Left lung (tissue), 10 donors: ENCODE results near the gene ZNF234. TPM values are rescaled to one million over a fixed set of nuclear protein-coding genes. Genes with fewer than 3 reads are reported as not detected.
"Not testable (repeated sequence)": the region's sequence is repeated elsewhere in the genome, so short reads cannot be mapped to it uniquely, and the experiment has no call there.

Source experiments
- ATAC-seq: fragments of 200-7000 bp; cut with Tn5 transposase; one replicate; pipeline ENCODE4 v1.9.1; 2020; ENCODE audit warnings: moderate library complexity
- DNase-seq, 4 donors: peaks; one replicate each; pipeline ENCODE4 v3.0.0-alpha.2; 2013 to 2020
- H3K27ac ChIP-seq, 2 donors: fragments of 200-600 bp; sonication (generic) in 1 of 2; one replicate each; pipeline versions ENCODE4 v1.5.0 to v1.8.0; 2020 to 2021
- H3K27me3 ChIP-seq, 2 donors: fragments of 200-600 bp; sonication (generic) in 1 of 2; one replicate each; pipeline versions ENCODE4 v1.5.0 to v1.8.0; 2020 to 2021
- H3K36me3 ChIP-seq, 2 donors: fragments of 200-600 bp; sonication (generic) in 1 of 2; one replicate each; pipeline versions ENCODE4 v1.5.0 to v1.8.0; 2020 to 2021
- H3K4me1 ChIP-seq, 2 donors: fragments of 200-600 bp; one replicate each; pipeline ENCODE4 v1.8.0; 2021
- H3K4me3 ChIP-seq, 2 donors: fragments of 200-600 bp; sonication (generic) in 1 of 2; one replicate each; pipeline versions ENCODE4 v1.5.0 to v1.8.0; 2020 to 2021; ENCODE audit warnings: mild to moderate bottlenecking in 1 of 2
- H3K9me3 ChIP-seq, 2 donors: fragments of 200-600 bp; sonication (generic) in 1 of 2; one replicate each; pipeline versions ENCODE4 v1.5.0 to v1.8.0; 2020 to 2021
- intact Hi-C, 2 donors: fragments of 100-400 bp; cut with DNase I; formaldehyde crosslinking; loops; one replicate each; pipeline versions ENCODE4 v1.11.2 to v1.14.2; 2022
- polyA plus RNA-seq, 6 donors: library from polyadenylated mRNA; unstranded; fragments of 120-200 nt; gene quantifications; one replicate each; pipeline ENCODE4 v1.2.1, GENCODE V29; 2013; ENCODE audit not compliant: insufficient read length in 6 of 6
- total RNA-seq, 2 donors: library from RNA; stranded (reverse); fragmentation: NEBNext Ultra II Directional; extraction: Animal tissue kit (Norgen Biotek cat#: 25700); gene quantifications; one replicate each; pipeline ENCODE4 v1.2.1, GENCODE V29; 2021
- TF ChIP-seq, protein P1 (sequence below), 2 donors: fragments of 200-600 bp; sonication (generic) in 1 of 2; IDR thresholded peaks; one replicate each; pipeline versions ENCODE4 v1.5.0 to v1.8.0; 2021; ENCODE audit warnings: antibody characterized with exemption in 2 of 2
- donor health status: DM: no; HTN: yes; CAD: no.
- donor health status: DM: no; HTN: no; CAD: no.

The ZNF234 gene
- total and polyA plus RNA-seq, 8 donors = 11.2 to 22.2 (median 20.3) TPM

DNA sequence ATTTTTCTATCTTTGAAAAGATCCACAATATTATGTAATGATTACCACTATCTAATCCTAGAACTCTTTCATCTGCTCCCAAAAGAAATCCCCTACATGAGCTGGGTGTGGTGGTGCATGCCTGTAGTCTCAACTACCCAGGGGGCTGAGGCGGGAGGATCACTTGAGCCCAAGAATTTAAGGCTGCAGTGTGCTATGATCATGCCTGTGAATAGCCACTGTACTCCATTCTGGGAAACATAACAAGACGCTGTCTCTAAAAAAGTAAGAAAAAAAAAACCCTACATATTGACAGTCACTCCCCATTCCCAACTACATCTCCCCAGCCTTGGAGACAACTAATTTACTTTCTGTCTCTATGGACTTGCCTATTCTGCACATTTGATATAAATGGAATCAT lies 22.4 kb downstream of the ZNF234 start:
- no peak overlapping the region for H3K27ac ChIP-seq
- peaks cover 0 to 76% of the 10 kb centered on the region in 2 donors for H3K9me3 ChIP-seq
- H3K36me3 ChIP-seq = peaks cover 0 to 24% of the 10 kb centered on the region in 2 donors
- ATAC-seq (no peak), DNase-seq (no peak)
- TF ChIP-seq, protein P1, sequence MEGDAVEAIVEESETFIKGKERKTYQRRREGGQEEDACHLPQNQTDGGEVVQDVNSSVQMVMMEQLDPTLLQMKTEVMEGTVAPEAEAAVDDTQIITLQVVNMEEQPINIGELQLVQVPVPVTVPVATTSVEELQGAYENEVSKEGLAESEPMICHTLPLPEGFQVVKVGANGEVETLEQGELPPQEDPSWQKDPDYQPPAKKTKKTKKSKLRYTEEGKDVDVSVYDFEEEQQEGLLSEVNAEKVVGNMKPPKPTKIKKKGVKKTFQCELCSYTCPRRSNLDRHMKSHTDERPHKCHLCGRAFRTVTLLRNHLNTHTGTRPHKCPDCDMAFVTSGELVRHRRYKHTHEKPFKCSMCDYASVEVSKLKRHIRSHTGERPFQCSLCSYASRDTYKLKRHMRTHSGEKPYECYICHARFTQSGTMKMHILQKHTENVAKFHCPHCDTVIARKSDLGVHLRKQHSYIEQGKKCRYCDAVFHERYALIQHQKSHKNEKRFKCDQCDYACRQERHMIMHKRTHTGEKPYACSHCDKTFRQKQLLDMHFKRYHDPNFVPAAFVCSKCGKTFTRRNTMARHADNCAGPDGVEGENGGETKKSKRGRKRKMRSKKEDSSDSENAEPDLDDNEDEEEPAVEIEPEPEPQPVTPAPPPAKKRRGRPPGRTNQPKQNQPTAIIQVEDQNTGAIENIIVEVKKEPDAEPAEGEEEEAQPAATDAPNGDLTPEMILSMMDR (IDR thresholded peaks at IDR 0.05) = no peak
- H3K4me3 ChIP-seq = no peak overlapping the region
- no peaks in the 10 kb centered on the region for H3K27me3 ChIP-seq
- intact Hi-C loops = no loop called here
- H3K4me1 ChIP-seq = peaks cover 8 to 11% of the 10 kb centered on the region in 2 donors

DNA sequence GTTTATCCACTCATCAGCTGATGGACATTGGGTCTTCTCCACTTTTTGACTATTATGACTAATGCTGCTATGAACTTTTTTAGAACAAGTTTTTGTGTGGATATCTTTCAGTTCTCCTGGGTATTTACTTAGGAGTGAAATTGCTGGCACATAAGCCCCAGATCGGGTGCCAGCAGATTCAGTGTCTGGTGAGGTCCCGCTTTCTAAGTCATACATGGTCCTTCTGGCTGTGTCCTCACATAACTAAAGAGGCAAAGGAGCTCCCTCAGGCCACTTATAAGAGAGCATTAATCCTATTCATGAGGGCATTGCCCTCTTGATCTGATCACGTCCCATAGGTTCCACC lies 22.9 kb downstream of the ZNF234 start:
- H3K27ac ChIP-seq = peak overlapping the region; percentile 81 to 83
- peaks cover 0 to 29% of the 10 kb centered on the region in 2 donors for H3K36me3 ChIP-seq
- peak overlapping the region; percentile 58 to 76 for H3K4me3 ChIP-seq
- intact Hi-C loops = no loop called here
- H3K4me1 ChIP-seq = peaks cover 8 to 11% of the 10 kb centered on the region in 2 donors
- H3K27me3 ChIP-seq = no peaks in the 10 kb centered on the region
- no peak for ATAC-seq
- peak in 1 of 4 donors; percentile 2 for DNase-seq
- H3K9me3 ChIP-seq = peaks cover 0 to 76% of the 10 kb centered on the region in 2 donors
- TF ChIP-seq, protein P1 (IDR thresholded peaks at IDR 0.05) = no peak

DNA sequence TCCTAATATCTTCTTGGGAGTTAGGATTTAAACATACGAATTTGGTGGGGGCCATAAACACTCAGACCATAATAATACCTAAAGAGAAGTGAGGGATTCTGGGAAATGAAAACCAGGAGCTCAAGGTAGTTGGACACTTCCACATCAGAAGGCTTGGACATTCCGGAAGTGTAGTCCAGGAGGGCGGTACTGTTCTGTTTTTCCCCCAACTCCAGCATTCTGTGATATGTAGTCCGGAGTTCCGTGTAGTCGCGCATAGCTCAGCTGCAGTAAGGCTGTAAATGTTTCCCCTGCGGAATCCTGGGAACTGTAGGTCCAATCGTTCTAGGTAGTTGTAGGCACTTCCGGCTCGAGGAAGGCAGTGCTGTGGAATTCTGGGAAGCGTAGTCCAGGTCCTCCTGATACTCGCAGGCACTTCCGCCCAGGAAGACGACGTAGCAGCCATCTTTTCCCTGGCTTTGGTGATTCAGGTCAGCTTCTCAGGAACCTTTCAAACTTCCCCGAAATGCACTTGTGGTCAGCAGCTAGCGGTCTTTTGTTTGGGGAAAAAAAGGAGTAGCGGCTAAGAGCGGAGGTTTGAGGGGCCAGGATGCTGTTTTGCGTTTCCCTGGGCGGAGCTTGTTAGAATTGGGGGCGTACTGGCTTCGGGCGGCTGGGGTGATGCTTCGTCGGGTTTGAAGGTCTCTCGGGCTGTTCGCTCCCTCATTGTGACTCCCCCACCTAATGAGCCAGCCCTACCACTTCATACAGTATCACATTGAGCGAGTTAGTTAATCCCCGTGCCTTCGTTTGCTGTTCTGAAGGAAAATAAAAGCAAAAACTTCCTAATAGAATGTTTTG lies 23.5 kb downstream of the ZNF234 start, which contains the start of gene ZNF226:
Gene ZNF226, plus strand, starts transcription at position 428 of the 840 bp plus-strand sequence. CDS start 4,981 bp downstream, outside the sequence.
- intact Hi-C loops = no loop called here
- Histone ChIP-seq H3K27me3 (no peaks in the 10 kb centered on the region), H3K9me3 (peaks cover 0 to 76% of the 10 kb centered on the region in 2 donors), H3K4me1 (peaks cover 8 to 11% of the 10 kb centered on the region in 2 donors), H3K4me3 (peak within 1 kb of the TSS; percentile 58 to 76), H3K36me3 (peaks cover 0 to 35% of the 10 kb centered on the region in 2 donors), H3K27ac (peak within 1 kb of the TSS; percentile 81 to 83)
- DNase-seq = peak; percentile 86 to 97 (median 94)
- TF ChIP-seq, protein P1 (IDR thresholded peaks at IDR 0.05) = no peak
- ATAC-seq = peak; percentile 100

DNA sequence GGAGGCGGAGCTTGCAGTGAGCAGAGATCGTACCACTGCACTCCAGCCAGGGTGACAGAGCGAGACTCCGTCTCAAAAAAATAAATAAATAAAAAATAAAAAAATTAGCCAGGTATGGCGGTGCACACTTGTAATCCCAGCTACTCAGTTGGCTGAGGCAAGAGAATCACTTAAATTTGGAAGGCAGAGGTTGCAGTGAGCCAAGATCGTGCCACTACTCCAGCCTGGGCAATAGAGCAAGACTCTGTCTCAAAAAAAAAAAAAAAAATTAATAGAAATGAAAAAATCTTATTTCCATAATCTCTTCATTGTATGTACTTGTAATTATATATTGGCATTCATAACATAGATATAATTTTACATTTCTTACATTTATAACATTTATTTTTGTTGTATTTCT lies 29.3 kb downstream of the ZNF234 start:
- H3K4me1 ChIP-seq, H3K27ac ChIP-seq, DNase-seq, intact Hi-C loops, ATAC-seq, H3K27me3 ChIP-seq, H3K4me3 ChIP-seq: not testable (repeated sequence)
- Histone ChIP-seq H3K36me3 (peaks cover 10 to 93% of the 10 kb centered on the region in 2 donors), H3K9me3 (peaks cover 0 to 93% of the 10 kb centered on the region in 2 donors)

DNA sequence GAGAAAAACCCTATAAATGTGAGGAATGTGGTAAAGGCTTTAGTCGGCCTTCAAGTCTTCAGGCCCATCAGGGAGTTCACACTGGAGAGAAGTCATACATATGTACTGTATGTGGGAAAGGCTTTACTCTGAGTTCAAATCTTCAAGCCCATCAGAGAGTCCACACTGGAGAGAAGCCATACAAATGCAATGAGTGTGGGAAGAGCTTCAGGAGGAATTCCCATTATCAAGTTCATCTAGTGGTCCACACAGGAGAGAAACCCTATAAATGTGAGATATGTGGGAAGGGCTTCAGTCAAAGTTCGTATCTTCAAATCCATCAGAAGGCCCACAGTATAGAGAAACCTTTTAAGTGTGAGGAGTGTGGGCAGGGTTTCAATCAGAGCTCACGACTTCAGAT lies 35.2 kb downstream of the ZNF234 start:
- H3K27ac ChIP-seq = no peak overlapping the region
- TF ChIP-seq, protein P1 (IDR thresholded peaks at IDR 0.05) = no peak
- DNase-seq (no peak), ATAC-seq (no peak)
- peaks cover 13 to 100% of the 10 kb centered on the region in 2 donors for H3K9me3 ChIP-seq
- H3K27me3 ChIP-seq = no peaks in the 10 kb centered on the region
- H3K36me3 ChIP-seq = peaks cover 13 to 59% of the 10 kb centered on the region in 2 donors
- H3K4me1 ChIP-seq = no peaks in the 10 kb centered on the region
- intact Hi-C loops = no loop called here
- H3K4me3 ChIP-seq = no peak overlapping the region
